GM18907 (cell line): Measurements from ENCODE around the gene SH3PXD2A.
"Not testable (repeated sequence)": the region's sequence is repeated elsewhere in the genome, so short reads cannot be mapped to it uniquely, and the experiment has no call there.

Experiments
- ATAC-seq: cut with Tn5 transposase; IDR thresholded peaks from one replicate; pipeline ENCODE4 v1.9.1; 2021; ENCODE audit warnings: mild to moderate bottlenecking, moderate library complexity; ENCODE audit not compliant: unreplicated experiment

The SH3PXD2A gene

GRCh38 chr10:103613616-103614015 is 241.8 kb downstream of the SH3PXD2A start:
- ATAC-seq = no peak

GRCh38 chr10:103612462-103613365 is 242.7 kb downstream of the SH3PXD2A start:
- no peak for ATAC-seq

- ATAC-seq = no peak
These were observed 244.4 kb downstream of the SH3PXD2A start for GRCh38 chr10:103610921-103611511.

GRCh38 chr10:103610083-103610472 is 245.3 kb downstream of the SH3PXD2A start:
- ATAC-seq = no peak

GRCh38 chr10:103609231-103610082 is 245.9 kb downstream of the SH3PXD2A start:
- no peak for ATAC-seq

GRCh38 chr10:103608056-103608455 is 247.3 kb downstream of the SH3PXD2A start:
- not testable (repeated sequence) for ATAC-seq

GRCh38 chr10:103607051-103607450 is 248.3 kb downstream of the SH3PXD2A start:
- not testable (repeated sequence) for ATAC-seq

- not testable (repeated sequence) for ATAC-seq
These were observed 249.3 kb downstream of the SH3PXD2A start for GRCh38 chr10:103606097-103606438.

GRCh38 chr10:103605359-103606096 is 249.8 kb downstream of the SH3PXD2A start:
- ATAC-seq = no peak

GRCh38 chr10:103603382-103603781 is 252.0 kb downstream of the SH3PXD2A start:
- ATAC-seq = no peak

- ATAC-seq = no peak
These were observed 252.6 kb downstream of the SH3PXD2A start for GRCh38 chr10:103602852-103603155.

GRCh38 chr10:103602028-103602851 is 253.1 kb downstream of the SH3PXD2A start:
- no peak for ATAC-seq

GRCh38 chr10:103600956-103601569 is 254.3 kb downstream of the SH3PXD2A start:
- ATAC-seq = no peak

- ATAC-seq = no peak
These were observed 255.1 kb downstream of the SH3PXD2A start for GRCh38 chr10:103600325-103600724.

GRCh38 chr10:103599907-103600306 is 255.5 kb downstream of the SH3PXD2A start:
- no peak for ATAC-seq

- no peak for ATAC-seq
These were observed 256.2 kb downstream of the SH3PXD2A start for GRCh38 chr10:103599211-103599610.

GRCh38 chr10:103598654-103599115 is 256.7 kb downstream of the SH3PXD2A start:
- ATAC-seq = no peak

GRCh38 chr10:103597003-103597402 is 258.4 kb downstream of the SH3PXD2A start:
- no peak for ATAC-seq

GRCh38 chr10:103595933-103596726 is 259.2 kb downstream of the SH3PXD2A start:
- ATAC-seq = no peak
